Endothelial cell (in vitro differentiated cells): Measurements from ENCODE around the gene HUNK. TPM values are rescaled to one million over a fixed set of nuclear protein-coding genes. Genes with fewer than 3 reads are reported as not detected.

ENCODE experiments used
- DNase-seq: peaks from one replicate; pipeline ENCODE4 v3.0.0; 2021; ENCODE audit warnings: low spot score
- H3K27ac Mint-ChIP-seq: one replicate; pipeline ENCODE4 v1.8.0; 2021; ENCODE audit warnings: mixed read lengths, inconsistent platforms; ENCODE audit not compliant: unreplicated experiment
- H3K27me3 Mint-ChIP-seq: one replicate; pipeline ENCODE4 v1.8.0; 2021; ENCODE audit warnings: mild to moderate bottlenecking, moderate library complexity, mixed read lengths, inconsistent platforms; ENCODE audit not compliant: unreplicated experiment
- H3K36me3 Mint-ChIP-seq: one replicate; pipeline ENCODE4 v1.8.0; 2021; ENCODE audit warnings: mild to moderate bottlenecking, low read depth, mixed read lengths, inconsistent platforms; ENCODE audit not compliant: unreplicated experiment
- H3K4me1 Mint-ChIP-seq: one replicate; pipeline ENCODE4 v1.8.0; 2021; ENCODE audit warnings: mild to moderate bottlenecking, mixed read lengths, inconsistent platforms; ENCODE audit not compliant: unreplicated experiment
- H3K4me3 Mint-ChIP-seq: one replicate; pipeline ENCODE4 v1.8.0; 2021; ENCODE audit warnings: mild to moderate bottlenecking, mixed read lengths, inconsistent platforms; ENCODE audit not compliant: unreplicated experiment
- H3K9me3 Mint-ChIP-seq: one replicate; pipeline ENCODE4 v1.8.0; 2021; ENCODE audit warnings: mixed read lengths, inconsistent platforms; ENCODE audit not compliant: unreplicated experiment
- total RNA-seq: library from RNA; stranded (reverse); fragmentation: NEBNext Ultra II Directional; extraction: Animal tissue kit (Norgen Biotek cat#: 25700); gene quantifications from one replicate; pipeline ENCODE4 v1.2.1, GENCODE V29; 2021; ENCODE audit not compliant: unreplicated experiment
- TF ChIP-seq, protein P1 (sequence below): fragments of 200-600 bp; sonication (generic); IDR thresholded peaks from one replicate; pipeline ENCODE4 v1.5.0; 2021; ENCODE audit warnings: antibody characterized with exemption; ENCODE audit not compliant: unreplicated experiment

Gene HUNK
- total RNA-seq, 1 donor from 2014 or later: 19.3 TPM

DNA sequence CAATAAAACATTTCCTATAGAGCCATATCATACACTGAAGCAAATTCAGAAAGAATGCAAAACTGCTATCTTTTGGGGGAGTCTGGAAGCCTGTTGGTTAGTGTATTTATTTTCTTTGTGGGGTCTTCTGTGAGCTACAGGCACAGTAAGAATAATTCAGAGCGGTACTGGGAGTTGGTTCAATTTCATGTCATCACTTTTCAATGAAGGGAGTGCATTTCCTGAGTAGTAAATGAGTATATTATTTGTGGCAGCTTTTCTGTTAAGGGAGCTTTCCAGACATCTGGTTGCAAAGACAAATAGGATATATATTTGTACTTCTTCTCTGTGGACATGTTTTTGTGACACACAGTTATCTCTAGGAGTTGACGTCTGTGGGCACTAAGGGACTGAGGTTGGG, 130.6 kb downstream of the HUNK start:
- TF ChIP-seq, protein P1, sequence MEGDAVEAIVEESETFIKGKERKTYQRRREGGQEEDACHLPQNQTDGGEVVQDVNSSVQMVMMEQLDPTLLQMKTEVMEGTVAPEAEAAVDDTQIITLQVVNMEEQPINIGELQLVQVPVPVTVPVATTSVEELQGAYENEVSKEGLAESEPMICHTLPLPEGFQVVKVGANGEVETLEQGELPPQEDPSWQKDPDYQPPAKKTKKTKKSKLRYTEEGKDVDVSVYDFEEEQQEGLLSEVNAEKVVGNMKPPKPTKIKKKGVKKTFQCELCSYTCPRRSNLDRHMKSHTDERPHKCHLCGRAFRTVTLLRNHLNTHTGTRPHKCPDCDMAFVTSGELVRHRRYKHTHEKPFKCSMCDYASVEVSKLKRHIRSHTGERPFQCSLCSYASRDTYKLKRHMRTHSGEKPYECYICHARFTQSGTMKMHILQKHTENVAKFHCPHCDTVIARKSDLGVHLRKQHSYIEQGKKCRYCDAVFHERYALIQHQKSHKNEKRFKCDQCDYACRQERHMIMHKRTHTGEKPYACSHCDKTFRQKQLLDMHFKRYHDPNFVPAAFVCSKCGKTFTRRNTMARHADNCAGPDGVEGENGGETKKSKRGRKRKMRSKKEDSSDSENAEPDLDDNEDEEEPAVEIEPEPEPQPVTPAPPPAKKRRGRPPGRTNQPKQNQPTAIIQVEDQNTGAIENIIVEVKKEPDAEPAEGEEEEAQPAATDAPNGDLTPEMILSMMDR: no peak
- no peaks in the 10 kb centered on the region for H3K4me1 Mint-ChIP-seq
- DNase-seq: no peak

DNA sequence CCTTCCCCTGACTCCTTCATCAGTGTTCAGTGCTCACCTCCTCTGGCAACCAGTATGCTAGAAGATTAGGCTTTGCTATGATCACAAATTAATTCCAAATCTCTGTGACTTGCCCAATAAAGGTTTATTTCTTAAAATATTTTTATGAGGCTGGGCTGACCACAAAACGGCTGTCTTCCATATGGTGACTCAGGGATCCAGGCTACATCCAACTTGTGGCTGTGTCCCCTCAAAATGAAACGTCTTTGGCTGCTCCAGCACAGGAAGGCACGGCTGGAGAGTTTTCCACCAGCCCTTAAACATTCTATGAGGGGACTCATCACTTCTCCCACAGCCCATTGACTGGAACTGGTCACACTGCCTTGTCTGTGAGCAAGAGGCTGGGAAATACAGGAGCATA, 131.5 kb downstream of the HUNK start:
- no peak overlapping the region for H3K27ac Mint-ChIP-seq
- DNase-seq: no peak
- H3K4me3 Mint-ChIP-seq: no peak overlapping the region
- H3K27me3 Mint-ChIP-seq: peaks cover 7% of the 10 kb centered on the region
- no peaks in the 10 kb centered on the region for H3K9me3 Mint-ChIP-seq
- TF ChIP-seq, protein P1: no peak
- no peaks in the 10 kb centered on the region for H3K4me1 Mint-ChIP-seq
- H3K36me3 Mint-ChIP-seq: peaks cover 16% of the 10 kb centered on the region

More for the DNA sequence above, 130.6 kb downstream of the HUNK start:
- Mint-ChIP-seq H3K27me3 (peaks cover 4% of the 10 kb centered on the region), H3K9me3 (no peaks in the 10 kb centered on the region), H3K4me3 (no peak overlapping the region), H3K27ac (no peak overlapping the region), H3K36me3 (peaks cover 13% of the 10 kb centered on the region)

DNA sequence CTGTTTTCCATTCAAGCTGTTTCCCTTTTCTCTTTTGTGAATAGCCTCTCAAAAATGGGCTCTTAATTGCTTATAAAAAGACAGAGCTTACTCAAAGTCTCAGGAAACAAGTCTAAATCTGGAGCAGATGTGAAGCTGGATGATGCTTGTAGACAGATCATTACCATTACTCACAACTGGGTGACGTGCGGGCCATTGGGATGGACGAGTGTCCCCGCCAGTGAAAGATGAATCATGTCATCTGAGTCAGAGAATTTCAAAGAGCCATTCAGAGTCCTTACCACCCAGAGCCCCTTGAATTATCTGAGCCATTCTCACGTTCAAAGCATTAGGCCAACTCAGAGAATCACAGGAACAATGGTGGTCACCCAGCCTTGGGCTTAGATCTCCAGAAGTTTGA, 134.6 kb downstream of the HUNK start:
- TF ChIP-seq, protein P1: no peak
- DNase-seq: no peak
- Mint-ChIP-seq H3K4me1 (peaks cover 6% of the 10 kb centered on the region), H3K36me3 (peaks cover 17% of the 10 kb centered on the region), H3K9me3 (no peaks in the 10 kb centered on the region), H3K4me3 (no peak overlapping the region), H3K27me3 (peaks cover 4% of the 10 kb centered on the region), H3K27ac (no peak overlapping the region)

DNA sequence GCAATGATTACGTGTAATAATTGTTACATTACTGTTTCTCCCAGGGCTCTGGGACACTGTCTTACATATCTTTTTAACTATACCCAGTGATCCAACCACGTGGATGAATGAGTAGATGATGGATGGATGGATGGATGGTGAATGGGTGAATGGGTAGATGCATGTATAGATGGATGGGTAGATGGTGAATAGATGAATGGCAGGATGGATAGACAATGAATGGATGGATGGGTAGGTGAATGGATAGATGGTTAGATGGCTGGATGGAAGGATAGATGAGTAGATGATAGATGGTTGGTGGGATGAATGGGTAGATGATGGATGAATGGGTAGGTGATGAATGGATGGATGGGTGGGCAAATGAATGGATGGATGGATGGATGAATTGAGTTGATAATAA, 135.9 kb downstream of the HUNK start:
- H3K4me1 Mint-ChIP-seq: peaks cover 6% of the 10 kb centered on the region
- peaks cover 16% of the 10 kb centered on the region for H3K36me3 Mint-ChIP-seq
- H3K4me3 Mint-ChIP-seq: peak overlapping the region; percentile 2

DNA sequence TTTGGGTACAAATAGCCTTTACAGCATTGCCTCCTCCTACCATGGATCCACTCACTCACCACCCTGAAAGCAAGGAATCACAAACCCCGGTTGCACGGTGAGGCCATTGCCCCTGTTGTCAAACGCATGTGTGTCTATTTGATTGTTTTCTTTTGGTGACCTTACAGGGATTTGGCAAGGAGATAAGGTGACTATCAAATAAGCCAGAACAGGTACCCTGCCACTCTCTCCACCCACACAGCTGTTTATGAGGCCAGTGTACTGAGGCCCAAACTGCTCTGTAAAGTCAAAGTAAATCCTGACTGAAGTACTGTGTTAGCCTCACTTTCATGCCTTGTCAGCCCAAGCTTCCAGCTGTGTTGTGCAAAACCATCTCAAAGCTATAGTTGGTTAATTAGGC, 136.4 kb downstream of the HUNK start:
- TF ChIP-seq, protein P1: no peak
- Mint-ChIP-seq H3K4me1 (peaks cover 10% of the 10 kb centered on the region), H3K4me3 (no peak overlapping the region), H3K9me3 (no peaks in the 10 kb centered on the region), H3K27ac (no peak overlapping the region), H3K27me3 (peaks cover 2% of the 10 kb centered on the region), H3K36me3 (peaks cover 16% of the 10 kb centered on the region)
- no peak for DNase-seq

More for the DNA sequence above, 135.9 kb downstream of the HUNK start:
- Mint-ChIP-seq H3K9me3 (no peaks in the 10 kb centered on the region), H3K27me3 (peaks cover 2% of the 10 kb centered on the region), H3K27ac (no peak overlapping the region)
- TF ChIP-seq, protein P1: no peak
- no peak for DNase-seq
